ENCODE measurements around the gene ASTN2.
A peak's percentile ranks its signal among the peaks of the same experiment; 100 is the strongest.
"Not testable (repeated sequence)": the region's sequence is repeated elsewhere in the genome, so short reads cannot be mapped to it uniquely, and the experiment has no call there.

ASTN2 gene

GRCh38 chr9:116842658-116843057 is 572.2 kb downstream of the ASTN2 start:
- DNase-seq = no peak

- not testable (repeated sequence) for DNase-seq
Observed at GRCh38 chr9:116838468-116838867, 576.4 kb downstream of the ASTN2 start.

- peak; percentile 12 for DNase-seq
Observed at GRCh38 chr9:116837018-116837989, 577.6 kb downstream of the ASTN2 start.

- DNase-seq = not testable (repeated sequence)
Observed at GRCh38 chr9:116830321-116830720, 584.5 kb downstream of the ASTN2 start.

GRCh38 chr9:116821633-116822229 is 593.1 kb downstream of the ASTN2 start:
- no peak for DNase-seq

GRCh38 chr9:116819116-116819515 is 595.7 kb downstream of the ASTN2 start:
- no peak for DNase-seq

GRCh38 chr9:116817762-116818161 is 597.1 kb downstream of the ASTN2 start:
- DNase-seq = no peak

- no peak for DNase-seq
Observed at GRCh38 chr9:116816484-116816883, 598.4 kb downstream of the ASTN2 start.

- no peak for DNase-seq
Observed at GRCh38 chr9:116815835-116816234, 599.0 kb downstream of the ASTN2 start.

GRCh38 chr9:116813031-116813300 is 601.9 kb downstream of the ASTN2 start:
- DNase-seq = no peak

GRCh38 chr9:116812231-116813030 is 602.4 kb downstream of the ASTN2 start:
- DNase-seq = peak; percentile 65

- DNase-seq = no peak
Observed at GRCh38 chr9:116809656-116810055, 605.2 kb downstream of the ASTN2 start.

GRCh38 chr9:116806075-116806474 is 608.8 kb downstream of the ASTN2 start:
- no peak for DNase-seq

- DNase-seq = no peak
Observed at GRCh38 chr9:116800885-116801284, 614.0 kb downstream of the ASTN2 start.

GRCh38 chr9:116800074-116800473 is 614.8 kb downstream of the ASTN2 start:
- DNase-seq = no peak

GRCh38 chr9:116798521-116798920 is 616.3 kb downstream of the ASTN2 start:
- no peak for DNase-seq

GRCh38 chr9:116797276-116797675 is 617.6 kb downstream of the ASTN2 start:
- DNase-seq = no peak

- no peak for DNase-seq
Observed at GRCh38 chr9:116796669-116797068, 618.2 kb downstream of the ASTN2 start.

GRCh38 chr9:116795821-116796220 is 619.0 kb downstream of the ASTN2 start:
- DNase-seq = no peak

GRCh38 chr9:116792271-116792670 is 622.6 kb downstream of the ASTN2 start:
- DNase-seq = no peak

- DNase-seq = no peak
Observed at GRCh38 chr9:116791326-116791725, 623.5 kb downstream of the ASTN2 start.

GRCh38 chr9:116789081-116789480 is 625.8 kb downstream of the ASTN2 start:
- peak; percentile 6 for DNase-seq

GRCh38 chr9:116786737-116787136 is 628.1 kb downstream of the ASTN2 start:
- DNase-seq = no peak

GRCh38 chr9:116777116-116777515 is 637.7 kb downstream of the ASTN2 start:
- no peak for DNase-seq
